Nephron progenitor cell (in vitro differentiated cells): ENCODE measurements around the gene PPFIA1.

ENCODE experiments used
- DNase-seq: peaks from one replicate; pipeline ENCODE4 v3.0.0; 2021
- H3K27ac Mint-ChIP-seq: 2 replicates; pipeline ENCODE4 v1.8.0; 2021; ENCODE audit warnings: mild to moderate bottlenecking, moderate library complexity, mixed read lengths
- H3K27me3 Mint-ChIP-seq: 2 replicates; pipeline ENCODE4 v1.8.0; 2021; ENCODE audit warnings: mild to moderate bottlenecking, low read depth, mixed read lengths; ENCODE audit not compliant: poor library complexity
- H3K36me3 Mint-ChIP-seq: 2 replicates; pipeline ENCODE4 v1.8.0; 2021; ENCODE audit warnings: low read depth, mixed read lengths
- H3K4me1 Mint-ChIP-seq: 2 replicates; pipeline ENCODE4 v1.8.0; 2021; ENCODE audit warnings: mixed read lengths
- H3K4me3 Mint-ChIP-seq: 2 replicates; pipeline ENCODE4 v1.8.0; 2021; ENCODE audit warnings: mild to moderate bottlenecking, moderate library complexity, mixed read lengths
- H3K9me3 Mint-ChIP-seq: 2 replicates; pipeline ENCODE4 v1.8.0; 2021; ENCODE audit warnings: mild to moderate bottlenecking, moderate library complexity, mixed read lengths
- TF ChIP-seq, protein P1 (sequence below): fragments of 200-600 bp; sonication (generic); IDR thresholded peaks from 2 replicates; pipeline ENCODE4 v1.5.0; 2021; ENCODE audit warnings: antibody characterized with exemption

Gene PPFIA1

DNA sequence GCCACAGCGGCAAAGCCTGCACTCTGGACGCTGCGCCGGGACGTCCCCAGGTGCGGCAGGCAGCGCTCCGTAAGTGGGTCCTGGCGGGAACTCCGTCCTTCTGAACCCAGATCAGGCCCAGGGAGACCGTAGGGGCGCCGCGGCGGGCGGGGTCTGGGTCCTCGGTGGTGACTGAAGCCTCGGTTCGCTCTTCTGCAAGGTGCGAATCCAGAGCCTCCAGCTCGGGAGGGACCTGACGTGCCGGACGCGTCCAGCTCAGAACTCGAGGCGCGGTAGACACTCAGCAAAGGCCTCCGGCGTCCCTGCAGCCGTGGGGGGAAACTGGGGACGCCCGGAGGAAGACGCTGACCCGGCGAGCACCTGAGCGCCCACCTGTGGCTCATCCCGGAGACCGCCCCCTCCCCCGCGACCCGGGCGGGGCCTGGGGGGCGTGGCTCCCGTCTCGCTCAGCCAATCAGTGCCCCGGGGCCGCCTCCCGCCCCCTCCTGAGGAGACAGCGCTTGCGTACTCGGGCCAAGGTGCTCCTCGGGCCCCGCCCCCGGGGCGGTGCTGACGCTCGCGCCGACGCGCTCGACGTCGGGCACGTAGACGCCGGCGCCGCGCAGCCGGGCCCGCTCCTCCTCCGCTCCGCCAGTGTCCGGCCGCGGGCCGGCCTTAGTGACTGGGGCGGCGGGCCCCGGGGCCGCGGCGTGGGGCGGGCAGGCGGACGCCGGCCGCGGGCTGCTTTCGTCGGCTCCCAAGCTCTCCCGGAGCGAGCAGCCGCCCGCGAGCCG lies at the start of gene PPFIA1:
Gene PPFIA1, plus strand, starts transcription at position 587 of the 773 bp plus-strand sequence. CDS start 1,483 bp downstream, outside the sequence.
- peak within 1 kb of the TSS; percentile 97 for H3K4me3 Mint-ChIP-seq
- H3K27me3 Mint-ChIP-seq, result peaks cover 43% of the 10 kb centered on the region
- no peaks in the 10 kb centered on the region for H3K9me3 Mint-ChIP-seq
- peaks cover 24% of the 10 kb centered on the region for H3K36me3 Mint-ChIP-seq
- H3K4me1 Mint-ChIP-seq, result peaks cover 25% of the 10 kb centered on the region
- no peak within 1 kb of the TSS for H3K27ac Mint-ChIP-seq
- TF ChIP-seq, protein P1, sequence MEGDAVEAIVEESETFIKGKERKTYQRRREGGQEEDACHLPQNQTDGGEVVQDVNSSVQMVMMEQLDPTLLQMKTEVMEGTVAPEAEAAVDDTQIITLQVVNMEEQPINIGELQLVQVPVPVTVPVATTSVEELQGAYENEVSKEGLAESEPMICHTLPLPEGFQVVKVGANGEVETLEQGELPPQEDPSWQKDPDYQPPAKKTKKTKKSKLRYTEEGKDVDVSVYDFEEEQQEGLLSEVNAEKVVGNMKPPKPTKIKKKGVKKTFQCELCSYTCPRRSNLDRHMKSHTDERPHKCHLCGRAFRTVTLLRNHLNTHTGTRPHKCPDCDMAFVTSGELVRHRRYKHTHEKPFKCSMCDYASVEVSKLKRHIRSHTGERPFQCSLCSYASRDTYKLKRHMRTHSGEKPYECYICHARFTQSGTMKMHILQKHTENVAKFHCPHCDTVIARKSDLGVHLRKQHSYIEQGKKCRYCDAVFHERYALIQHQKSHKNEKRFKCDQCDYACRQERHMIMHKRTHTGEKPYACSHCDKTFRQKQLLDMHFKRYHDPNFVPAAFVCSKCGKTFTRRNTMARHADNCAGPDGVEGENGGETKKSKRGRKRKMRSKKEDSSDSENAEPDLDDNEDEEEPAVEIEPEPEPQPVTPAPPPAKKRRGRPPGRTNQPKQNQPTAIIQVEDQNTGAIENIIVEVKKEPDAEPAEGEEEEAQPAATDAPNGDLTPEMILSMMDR, result no peak
- peak; percentile 94 for DNase-seq

DNA sequence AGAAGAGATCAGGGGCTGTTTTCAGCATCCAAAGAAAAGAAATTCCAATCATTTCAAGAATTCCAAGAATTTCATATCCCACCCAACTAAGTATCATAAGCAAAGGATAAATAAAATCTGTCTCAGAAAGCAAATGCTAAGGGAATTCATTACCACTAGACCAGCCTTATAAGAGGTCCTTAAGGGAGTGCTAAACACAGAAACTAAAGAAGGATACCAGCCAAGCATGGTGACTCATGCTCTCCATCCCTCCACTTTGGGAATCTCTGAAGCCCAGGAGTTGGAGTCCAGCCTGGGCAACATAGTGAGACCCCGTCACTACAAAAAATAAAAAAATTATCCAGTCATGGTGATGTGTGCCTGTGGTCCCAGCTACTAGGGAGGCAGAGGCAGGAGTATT lies 49.6 kb upstream of the PPFIA1 start:
- TF ChIP-seq, protein P1, result no peak
- no peak for DNase-seq
- H3K36me3 Mint-ChIP-seq, result no peaks in the 10 kb centered on the region
- no peak overlapping the region for H3K27ac Mint-ChIP-seq
- peaks cover 20% of the 10 kb centered on the region for H3K4me1 Mint-ChIP-seq
- H3K27me3 Mint-ChIP-seq, result no peaks in the 10 kb centered on the region
- H3K4me3 Mint-ChIP-seq, result no peak overlapping the region
- peaks cover 17% of the 10 kb centered on the region for H3K9me3 Mint-ChIP-seq

DNA sequence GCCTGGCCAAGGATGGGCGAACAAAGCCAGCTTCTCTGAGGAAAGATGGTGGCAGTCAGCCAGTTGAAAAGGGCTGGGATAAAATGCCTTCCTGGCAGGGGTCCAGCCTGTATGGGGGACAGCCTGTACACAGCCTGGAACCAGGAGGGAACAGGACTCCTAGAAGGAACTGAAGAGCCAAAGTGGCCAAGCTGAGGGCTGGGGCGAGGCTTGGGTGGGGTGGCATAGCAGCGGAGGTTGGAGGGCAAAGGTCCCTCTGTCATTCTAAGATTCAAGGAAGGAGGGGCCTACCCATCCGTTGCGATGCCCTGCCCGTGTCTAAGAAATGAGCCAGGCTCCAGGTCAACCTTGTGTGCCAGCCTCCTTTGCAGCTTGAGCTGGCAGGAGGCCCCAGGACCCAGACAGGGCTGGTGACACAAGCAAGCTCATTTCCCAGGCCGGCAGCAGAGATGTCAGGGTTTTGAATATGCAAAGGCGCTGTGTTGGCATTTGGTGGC lies 44.8 kb upstream of the PPFIA1 start:
- no peak for DNase-seq
- H3K4me1 Mint-ChIP-seq, result peaks cover 23% of the 10 kb centered on the region
- peaks cover 13% of the 10 kb centered on the region for H3K27me3 Mint-ChIP-seq
- no peak overlapping the region for H3K4me3 Mint-ChIP-seq
- H3K9me3 Mint-ChIP-seq, result peaks cover 3% of the 10 kb centered on the region
- TF ChIP-seq, protein P1, result no peak
- no peaks in the 10 kb centered on the region for H3K36me3 Mint-ChIP-seq
- H3K27ac Mint-ChIP-seq, result no peak overlapping the region

DNA sequence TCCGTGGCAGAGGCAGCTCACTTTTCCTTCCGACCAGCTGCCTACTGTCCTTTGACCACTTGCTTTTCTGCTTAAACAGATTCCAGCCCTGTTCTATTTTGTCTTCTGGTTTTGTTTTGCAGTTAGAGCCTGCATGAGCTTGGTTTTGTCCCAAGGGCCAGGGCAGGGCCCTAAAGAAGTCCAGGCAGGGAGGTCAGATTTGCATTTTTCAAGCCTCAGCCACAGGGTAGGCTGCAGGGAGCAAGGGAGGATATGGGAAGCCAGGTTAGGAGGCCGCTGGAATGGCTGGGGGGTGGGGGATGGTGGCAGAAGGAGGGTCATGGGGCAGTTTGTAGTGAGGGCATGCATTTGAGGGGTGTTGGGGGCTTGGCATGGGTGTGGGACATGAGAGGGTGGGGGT lies 44.3 kb upstream of the PPFIA1 start:
- TF ChIP-seq, protein P1, result no peak
- DNase-seq, result no peak
- no peaks in the 10 kb centered on the region for H3K9me3 Mint-ChIP-seq
- H3K4me3 Mint-ChIP-seq, result no peak overlapping the region
- H3K27ac Mint-ChIP-seq, result no peak overlapping the region
- peaks cover 13% of the 10 kb centered on the region for H3K27me3 Mint-ChIP-seq
- peaks cover 23% of the 10 kb centered on the region for H3K4me1 Mint-ChIP-seq
- no peaks in the 10 kb centered on the region for H3K36me3 Mint-ChIP-seq

DNA sequence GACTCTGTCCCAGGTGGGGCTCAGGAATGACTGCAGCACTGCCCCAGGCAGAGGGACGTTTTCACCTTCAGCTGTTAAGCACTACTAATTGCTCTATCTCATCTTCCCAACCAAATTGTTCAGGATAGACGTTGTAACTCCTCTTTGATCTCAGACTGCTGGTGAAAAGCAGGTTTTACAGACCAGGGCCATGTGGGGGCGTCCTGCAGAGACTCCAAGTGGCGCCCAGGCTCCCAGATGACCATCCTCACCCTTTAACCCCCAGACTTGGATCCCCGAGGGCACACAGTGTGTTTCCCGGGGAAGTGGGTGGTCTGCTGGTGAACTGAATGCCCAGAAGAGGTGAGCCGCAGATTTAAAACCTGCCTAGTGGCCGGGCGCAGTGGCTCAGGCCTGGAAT lies 43.5 kb upstream of the PPFIA1 start:
- H3K36me3 Mint-ChIP-seq, result no peaks in the 10 kb centered on the region
- peaks cover 16% of the 10 kb centered on the region for H3K27me3 Mint-ChIP-seq
- DNase-seq, result peak; percentile 22
- no peak overlapping the region for H3K27ac Mint-ChIP-seq
- H3K4me3 Mint-ChIP-seq, result no peak overlapping the region
- peaks cover 29% of the 10 kb centered on the region for H3K4me1 Mint-ChIP-seq
- no peaks in the 10 kb centered on the region for H3K9me3 Mint-ChIP-seq
- TF ChIP-seq, protein P1, result no peak

DNA sequence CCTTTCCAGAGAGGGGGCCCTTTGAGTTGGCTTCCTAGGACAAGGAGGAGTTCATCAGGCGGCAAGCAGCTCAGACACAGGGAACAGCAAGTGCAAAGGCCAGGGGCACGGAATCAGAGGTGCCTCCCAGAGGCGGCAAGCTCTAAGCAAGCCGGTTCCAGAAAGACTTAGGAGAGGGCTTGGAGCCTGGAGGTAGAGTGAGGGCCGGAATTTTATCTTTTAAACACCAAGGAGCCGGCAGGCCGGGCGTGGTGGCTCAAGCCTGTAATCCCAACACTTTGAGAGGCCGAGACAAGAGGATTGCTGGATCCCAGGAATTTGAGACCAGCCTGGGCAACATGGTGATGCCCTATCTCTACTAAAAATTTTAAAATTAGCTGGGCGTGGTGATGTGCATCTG lies 40.8 kb upstream of the PPFIA1 start:
- H3K4me3 Mint-ChIP-seq, result no peak overlapping the region
- peaks cover 29% of the 10 kb centered on the region for H3K4me1 Mint-ChIP-seq
- TF ChIP-seq, protein P1, result no peak
- H3K36me3 Mint-ChIP-seq, result no peaks in the 10 kb centered on the region
- H3K27ac Mint-ChIP-seq, result peak overlapping the region; percentile 51
- H3K9me3 Mint-ChIP-seq, result no peaks in the 10 kb centered on the region
- H3K27me3 Mint-ChIP-seq, result peaks cover 20% of the 10 kb centered on the region
- no peak for DNase-seq
